ENCODE results near the gene B3GNT5.

DNA sequence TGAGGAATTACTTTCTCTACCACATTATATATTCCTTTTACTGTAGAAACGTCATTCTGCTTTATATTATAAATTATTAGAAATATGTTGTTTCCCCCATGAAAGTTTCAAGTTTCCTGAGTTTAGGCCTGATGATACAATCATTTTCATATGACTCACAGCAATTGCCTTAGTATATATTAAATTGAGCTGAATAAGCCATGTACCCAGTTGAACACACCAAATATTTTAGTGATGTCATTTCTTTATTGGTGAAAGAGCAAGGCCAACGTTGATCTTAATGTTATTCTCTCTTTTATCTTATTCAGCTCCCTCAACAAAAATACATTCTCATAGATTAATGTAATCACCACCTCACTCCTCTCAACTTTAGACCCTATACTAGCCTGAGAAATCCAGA, 30.8 kb downstream of the B3GNT5 start:
- TF ChIP-seq, protein P1, sequence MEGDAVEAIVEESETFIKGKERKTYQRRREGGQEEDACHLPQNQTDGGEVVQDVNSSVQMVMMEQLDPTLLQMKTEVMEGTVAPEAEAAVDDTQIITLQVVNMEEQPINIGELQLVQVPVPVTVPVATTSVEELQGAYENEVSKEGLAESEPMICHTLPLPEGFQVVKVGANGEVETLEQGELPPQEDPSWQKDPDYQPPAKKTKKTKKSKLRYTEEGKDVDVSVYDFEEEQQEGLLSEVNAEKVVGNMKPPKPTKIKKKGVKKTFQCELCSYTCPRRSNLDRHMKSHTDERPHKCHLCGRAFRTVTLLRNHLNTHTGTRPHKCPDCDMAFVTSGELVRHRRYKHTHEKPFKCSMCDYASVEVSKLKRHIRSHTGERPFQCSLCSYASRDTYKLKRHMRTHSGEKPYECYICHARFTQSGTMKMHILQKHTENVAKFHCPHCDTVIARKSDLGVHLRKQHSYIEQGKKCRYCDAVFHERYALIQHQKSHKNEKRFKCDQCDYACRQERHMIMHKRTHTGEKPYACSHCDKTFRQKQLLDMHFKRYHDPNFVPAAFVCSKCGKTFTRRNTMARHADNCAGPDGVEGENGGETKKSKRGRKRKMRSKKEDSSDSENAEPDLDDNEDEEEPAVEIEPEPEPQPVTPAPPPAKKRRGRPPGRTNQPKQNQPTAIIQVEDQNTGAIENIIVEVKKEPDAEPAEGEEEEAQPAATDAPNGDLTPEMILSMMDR (IDR thresholded peaks at IDR 0.05): no peak
- no peak for TF ChIP-seq POLR2A (IDR thresholded peaks at IDR 0.05)
- TF ChIP-seq POLR2AphosphoS5 (IDR thresholded peaks at IDR 0.05): no peak
- TF ChIP-seq EP300 (IDR thresholded peaks at IDR 0.05; ENCODE audit: low read depth): no peak

Measured in transverse colon (tissue), 4 donors.